DMS 273 (cell line): Measurements from ENCODE around the gene SNRNP25.
A peak's percentile ranks its signal among the peaks of the same experiment; 100 is the strongest.

ENCODE experiments used
- DNase-seq: peaks from one replicate; lab custom pipeline; 2025; ENCODE audit not compliant: unreplicated experiment; lab: John Stamatoyannopoulos, UW

The SNRNP25 gene

DNA sequence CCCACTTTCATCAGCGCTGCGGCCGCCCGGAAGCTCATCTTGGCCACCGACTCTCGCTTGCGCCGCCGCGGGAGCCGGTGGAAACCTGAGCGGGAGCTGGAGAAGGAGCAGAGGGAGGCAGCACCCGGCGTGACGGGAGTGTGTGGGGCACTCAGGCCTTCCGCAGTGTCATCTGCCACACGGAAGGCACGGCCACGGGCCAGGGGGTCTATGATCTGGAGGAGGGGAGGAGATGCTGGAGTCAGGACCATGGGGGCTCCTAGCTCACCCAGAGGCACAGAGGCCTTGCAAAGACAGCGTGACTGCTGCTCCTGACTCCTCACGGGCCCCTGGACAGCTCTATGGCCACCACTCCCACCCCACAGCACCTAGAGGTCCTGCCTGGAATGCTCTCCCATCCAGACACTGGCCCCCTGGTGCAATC is 9.4 kb downstream of the SNRNP25 start:
- DNase-seq: no peak

- DNase-seq: no peak
These were observed 9.8 kb downstream of the SNRNP25 start for GRCh38 chr16:63466-63865.

DNA sequence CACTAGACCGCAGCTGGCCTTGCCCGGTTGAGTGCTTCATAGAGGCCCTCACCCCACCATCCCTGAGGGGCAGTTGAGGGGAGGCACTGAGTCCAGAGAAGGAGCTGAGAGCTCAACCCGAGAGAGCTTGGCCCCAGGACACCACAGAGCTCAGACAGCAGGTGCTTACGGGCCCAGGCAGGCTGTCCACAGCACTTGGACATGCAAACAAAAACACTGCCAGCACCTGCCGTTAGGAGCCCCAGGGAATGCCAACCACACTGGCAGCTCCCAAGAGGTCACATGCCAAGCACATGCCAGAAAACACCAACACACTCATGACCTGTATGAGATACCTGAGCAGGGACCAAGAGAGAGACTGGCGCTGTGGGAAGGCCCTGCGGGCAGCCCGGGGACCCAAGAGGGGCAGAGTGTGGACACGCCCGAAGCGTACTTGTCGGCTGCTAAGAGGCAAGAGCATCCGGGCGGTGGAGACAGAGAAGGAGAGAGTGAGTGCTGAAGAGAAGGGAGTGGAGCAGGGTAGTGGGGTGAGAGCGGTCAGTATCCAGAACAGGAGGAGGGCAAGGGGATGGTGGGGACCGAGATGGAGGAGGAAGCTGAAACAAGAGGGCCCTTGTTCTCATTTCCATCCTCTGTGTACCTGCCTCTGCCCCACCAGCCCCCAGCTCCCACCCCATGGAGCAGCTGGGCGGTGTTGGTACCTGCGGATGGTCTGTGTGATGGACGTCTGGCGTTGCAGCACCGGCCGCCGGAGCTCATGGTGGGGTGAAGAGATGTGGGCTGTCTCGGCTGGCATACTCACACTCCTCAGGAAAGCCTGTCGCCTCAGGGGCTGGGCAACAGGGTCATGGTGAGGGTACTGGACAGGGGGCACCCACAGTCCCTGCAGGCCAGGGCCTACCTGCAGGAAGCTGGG is 10.6 kb downstream of the SNRNP25 start:
- no peak for DNase-seq

GRCh38 chr16:64914-65255 is 11.3 kb downstream of the SNRNP25 start:
- DNase-seq: no peak

DNA sequence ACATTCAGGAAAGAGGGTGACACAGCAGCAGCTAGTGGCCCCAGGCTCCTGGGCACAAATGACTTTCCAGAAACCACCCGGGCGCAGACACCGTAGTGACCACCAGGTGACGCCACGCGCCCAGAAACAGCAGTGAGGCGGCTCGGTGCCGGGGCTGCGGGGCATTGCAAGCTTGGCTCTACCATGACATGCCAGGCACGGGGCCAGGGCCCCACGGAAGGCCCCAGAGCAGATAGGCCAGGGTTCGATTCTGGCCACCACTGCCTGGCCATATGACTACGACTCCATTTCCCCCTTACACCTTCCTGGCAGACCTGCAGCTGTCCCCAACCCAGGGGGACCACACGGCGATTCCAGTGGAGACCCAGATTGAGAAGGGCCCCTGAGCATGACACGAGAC is 12.1 kb downstream of the SNRNP25 start:
- DNase-seq: peak; percentile 92

DNA sequence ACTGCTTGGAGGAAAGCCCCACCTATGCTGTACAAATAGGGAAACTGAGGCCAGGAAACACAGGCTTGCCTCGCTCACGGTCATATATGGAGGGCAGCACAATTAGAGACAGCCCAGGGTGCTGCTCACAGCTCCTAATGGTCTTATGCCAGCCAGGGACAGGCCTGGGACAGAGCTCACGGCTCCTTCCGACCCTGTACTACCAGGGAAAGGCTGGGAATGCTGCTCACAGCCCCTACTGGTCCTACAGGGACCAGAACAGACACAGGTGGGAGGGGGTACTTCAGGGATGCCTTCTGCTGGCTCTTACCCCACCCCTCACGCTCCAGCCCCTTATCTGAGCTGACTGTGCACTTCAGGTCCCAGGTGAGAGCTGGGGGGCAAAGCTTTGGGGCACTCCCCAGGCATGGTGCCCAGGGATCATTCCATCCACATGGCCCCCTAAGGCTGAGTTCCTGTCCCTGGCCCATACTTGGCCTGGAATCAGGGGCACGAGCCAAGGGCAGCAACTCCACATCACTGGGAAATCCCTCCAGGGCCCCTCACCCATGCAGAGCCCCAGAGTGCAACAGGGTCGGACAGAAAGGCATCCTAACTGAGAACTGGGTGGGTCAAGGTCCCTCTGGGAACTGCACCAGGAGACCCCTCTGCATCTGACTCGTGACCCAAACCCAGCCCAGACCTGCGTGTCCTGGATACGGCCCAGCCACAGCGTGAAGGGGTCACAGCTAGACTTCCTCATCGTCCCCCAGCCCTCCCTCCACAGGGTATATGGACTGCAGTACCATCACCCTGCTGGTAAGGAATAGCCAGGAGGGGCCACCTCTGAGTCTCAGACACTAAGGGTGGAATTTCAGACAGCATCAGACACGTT is 12.9 kb downstream of the SNRNP25 start:
- no peak for DNase-seq

DNA sequence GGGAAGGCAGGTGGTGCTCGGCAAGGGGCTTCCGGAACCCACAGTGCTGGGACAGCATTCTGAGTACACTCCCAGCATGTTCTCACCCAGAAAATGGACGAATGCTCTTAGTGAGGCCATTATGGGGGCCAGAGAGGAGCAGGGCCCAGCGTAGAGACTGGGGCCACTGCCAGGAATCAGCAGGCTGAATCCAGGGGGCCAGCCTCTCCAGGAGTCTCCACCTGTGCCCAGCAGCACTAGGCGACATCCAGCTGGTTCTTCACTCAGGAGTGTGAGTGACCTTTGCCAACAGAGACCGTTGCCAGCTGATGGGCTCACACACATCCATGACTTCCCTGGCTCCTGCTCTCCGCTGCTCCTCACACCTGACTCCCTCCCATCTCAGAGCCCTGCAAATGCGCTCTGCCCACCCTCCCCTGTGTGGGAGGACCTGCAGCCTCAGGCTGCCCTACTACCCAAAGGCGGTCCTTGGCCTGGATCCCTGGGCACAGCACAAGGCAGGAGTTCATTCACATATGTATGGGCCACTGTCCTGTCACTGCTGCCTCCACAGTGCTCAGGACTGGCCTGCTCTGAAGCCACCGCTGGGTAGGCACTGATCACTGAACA is 13.7 kb downstream of the SNRNP25 start:
- no peak for DNase-seq

DNA sequence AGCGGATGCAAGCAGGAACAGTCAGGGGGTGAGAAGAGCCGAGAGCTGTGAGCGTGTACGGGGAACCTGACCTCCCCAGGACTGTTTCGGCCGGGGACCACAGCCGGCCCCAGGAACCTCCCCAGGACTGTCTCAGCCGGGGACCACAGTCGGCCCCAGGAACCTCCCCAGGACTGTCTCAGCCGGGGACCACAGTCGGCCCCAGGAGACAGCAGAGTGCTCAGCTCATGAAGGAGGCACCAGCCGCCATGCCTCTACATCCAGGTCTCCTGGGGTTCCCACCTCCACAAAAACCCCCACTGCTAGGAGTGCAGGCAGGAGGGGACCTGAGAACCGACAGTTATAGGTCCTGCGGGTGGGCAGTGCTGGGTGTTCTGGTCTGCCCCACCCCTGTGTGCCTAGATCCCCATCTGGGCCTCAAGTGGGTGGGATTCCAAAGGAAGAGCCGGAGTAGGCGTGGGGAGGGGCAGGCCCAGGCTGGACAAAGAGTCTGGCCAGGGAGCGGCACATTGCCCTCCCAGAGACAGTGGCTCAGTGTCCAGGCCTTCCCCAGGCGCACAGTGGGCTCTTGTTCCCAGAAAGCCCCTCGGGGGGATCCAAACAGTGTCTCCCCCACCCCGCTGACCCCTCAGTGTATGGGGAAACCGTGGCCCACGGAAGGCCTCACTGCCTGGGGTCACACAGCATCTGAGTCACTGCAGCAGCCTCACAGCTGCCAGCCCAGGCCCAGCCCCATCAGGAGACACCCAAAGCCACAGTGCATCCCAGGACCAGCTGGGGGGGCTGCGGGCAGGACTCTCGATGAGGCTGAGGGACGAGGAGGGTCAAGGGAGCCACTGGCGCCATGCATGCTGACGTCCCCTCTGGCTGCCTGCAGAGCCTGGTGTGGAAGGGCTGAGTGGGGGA is 14.5 kb downstream of the SNRNP25 start:
- DNase-seq: no peak

DNA sequence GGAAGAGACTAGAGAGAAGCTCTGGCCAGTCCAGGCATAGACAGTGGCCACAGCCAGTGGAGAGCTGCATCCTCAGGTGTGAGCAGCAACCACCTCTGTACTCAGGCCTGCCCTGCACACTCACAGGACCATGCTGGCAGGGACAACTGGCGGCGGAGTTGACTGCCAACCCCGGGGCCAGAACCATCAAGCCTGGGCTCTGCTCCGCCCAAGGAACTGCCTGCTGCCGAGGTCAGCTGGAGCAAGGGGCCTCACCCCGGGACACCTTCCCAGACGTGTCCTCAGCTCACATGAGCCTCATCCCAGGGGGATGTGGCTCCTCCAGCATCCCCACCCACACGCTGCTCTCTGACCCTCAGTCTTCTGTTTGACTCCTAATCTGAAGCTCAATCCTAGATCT is 15.6 kb downstream of the SNRNP25 start:
- no peak for DNase-seq

GRCh38 chr16:71210-71539 is 17.5 kb downstream of the SNRNP25 start:
- no peak for DNase-seq

DNA sequence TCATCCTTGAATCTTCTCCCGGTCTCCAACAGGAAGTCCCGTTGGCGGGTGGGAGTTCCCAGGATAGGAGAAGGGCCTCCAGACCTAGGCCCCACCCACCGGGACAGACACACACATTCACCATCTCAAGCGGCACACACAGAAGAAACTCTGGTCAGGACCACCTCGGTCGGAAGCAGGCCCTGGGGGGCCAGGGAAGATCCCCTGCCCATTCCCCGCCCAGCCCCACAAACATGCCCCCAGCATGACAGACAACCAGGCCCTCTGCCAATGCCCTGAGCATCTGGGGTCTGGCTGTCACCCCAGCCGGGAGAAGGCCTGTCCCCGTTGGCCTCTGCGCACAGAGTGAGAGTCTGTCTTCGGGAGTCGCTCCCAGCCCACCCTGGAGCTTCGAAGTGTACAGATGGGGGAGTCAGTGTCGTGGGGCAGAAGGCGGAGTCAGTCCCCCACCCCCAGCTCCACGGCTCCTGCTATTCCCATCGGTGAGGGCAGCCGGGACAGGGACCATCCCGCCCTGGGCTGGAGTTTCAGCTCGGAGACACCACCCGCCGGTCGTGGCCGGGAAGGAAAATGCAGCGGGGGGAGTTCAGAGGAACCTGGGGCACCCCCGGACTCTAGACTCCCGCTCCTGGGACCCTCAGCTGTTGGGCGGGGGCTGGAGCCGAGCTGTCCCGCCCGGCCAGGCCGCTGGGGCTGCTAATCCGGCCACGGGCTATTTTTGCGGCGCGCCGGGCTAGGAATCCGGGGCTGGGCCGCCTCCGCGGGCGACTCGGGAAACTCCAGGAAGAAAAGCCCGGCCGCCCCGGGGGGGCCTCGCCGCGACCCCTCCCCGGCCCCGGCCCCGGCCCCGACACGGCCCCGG is 18.1 kb downstream of the SNRNP25 start:
- DNase-seq: peak; percentile 80

DNA sequence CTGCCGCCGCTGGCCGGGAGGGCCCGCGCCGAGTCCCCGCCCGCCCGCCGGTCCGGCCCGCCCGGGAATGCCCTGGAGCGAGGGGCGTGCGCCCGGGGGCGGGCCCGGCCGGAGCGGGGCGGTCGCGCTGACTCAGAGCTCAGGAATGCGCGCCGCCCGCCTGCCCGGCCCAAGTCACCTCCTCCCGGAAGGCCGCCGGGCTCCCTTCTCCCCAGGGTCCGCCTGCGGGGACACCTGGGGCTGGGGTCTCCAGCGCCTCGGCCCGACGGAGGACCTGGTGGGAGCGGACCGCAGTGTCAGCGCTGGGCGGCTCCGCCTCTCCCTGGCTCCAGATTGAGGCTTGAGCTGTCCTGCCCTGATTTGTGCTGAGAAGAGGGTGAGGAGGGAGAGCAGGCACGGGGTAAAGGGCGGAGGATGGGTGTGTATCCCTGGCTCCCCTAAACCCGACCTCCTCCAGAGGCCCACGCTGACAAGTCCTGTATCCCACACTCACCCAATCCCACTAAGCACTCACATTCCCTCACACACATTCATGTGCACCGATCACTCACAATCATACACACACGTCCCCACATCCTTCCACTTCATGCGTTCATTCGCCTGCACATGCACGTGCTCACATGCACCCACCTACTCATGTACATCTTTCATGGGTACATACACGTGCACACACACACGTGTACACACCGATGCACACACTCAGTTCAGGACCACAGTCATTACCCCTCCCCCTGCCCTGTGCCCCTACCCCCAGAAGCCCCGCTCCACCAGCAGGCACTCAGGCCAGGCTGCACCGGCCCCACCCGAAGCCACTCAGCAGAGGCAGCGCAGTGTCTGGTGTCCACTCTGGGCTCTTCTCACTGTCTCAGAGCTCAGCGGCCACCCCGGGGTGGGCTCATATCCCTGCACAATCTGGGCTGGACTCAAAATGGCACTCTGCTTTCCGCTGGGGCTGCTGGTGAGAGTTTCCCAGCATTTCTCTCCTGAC is 19.2 kb downstream of the SNRNP25 start, which contains the start of gene RHBDF1:
Gene RHBDF1, minus strand, starts transcription at position 71 of the 988 bp plus-strand sequence. CDS start 7,616 bp downstream, outside the sequence.
- peak; percentile 66 for DNase-seq

- no peak for DNase-seq
These were observed 20.6 kb downstream of the SNRNP25 start for GRCh38 chr16:74051-74746.

GRCh38 chr16:74747-75334 is 21.2 kb downstream of the SNRNP25 start:
- DNase-seq: no peak

- peak; percentile 71 for DNase-seq
These were observed 22.2 kb downstream of the SNRNP25 start for GRCh38 chr16:75580-76501.

GRCh38 chr16:76535-77272 is 23.1 kb downstream of the SNRNP25 start:
- DNase-seq: peak; percentile 86
